NCI-H1048 (cell line): ENCODE results near the gene TIMM22.

Experiments
- DNase-seq: peaks from one replicate; lab custom pipeline; 2025; lab: John Stamatoyannopoulos, UW

The TIMM22 gene

GRCh38 chr17:1002771-1003555, 6.0 kb downstream of the TIMM22 start:
- DNase-seq = no peak

DNA sequence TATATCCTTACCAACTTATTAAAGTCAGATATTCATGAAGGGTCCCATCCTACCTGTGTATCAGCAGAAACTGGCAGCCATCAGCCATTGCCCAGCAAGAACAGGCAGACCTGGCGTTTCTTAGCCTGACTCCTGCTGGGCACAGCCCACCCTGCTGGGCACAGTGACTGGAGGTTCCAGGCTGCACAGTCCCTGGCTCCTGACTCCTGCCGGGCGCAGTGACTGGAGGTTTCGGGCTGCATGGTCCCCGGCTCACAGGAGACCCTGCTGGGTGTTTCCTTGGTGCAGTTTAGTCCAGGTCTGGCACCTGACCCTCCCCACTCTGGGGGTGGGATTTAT, 6.7 kb downstream of the TIMM22 start:
- no peak for DNase-seq

DNA sequence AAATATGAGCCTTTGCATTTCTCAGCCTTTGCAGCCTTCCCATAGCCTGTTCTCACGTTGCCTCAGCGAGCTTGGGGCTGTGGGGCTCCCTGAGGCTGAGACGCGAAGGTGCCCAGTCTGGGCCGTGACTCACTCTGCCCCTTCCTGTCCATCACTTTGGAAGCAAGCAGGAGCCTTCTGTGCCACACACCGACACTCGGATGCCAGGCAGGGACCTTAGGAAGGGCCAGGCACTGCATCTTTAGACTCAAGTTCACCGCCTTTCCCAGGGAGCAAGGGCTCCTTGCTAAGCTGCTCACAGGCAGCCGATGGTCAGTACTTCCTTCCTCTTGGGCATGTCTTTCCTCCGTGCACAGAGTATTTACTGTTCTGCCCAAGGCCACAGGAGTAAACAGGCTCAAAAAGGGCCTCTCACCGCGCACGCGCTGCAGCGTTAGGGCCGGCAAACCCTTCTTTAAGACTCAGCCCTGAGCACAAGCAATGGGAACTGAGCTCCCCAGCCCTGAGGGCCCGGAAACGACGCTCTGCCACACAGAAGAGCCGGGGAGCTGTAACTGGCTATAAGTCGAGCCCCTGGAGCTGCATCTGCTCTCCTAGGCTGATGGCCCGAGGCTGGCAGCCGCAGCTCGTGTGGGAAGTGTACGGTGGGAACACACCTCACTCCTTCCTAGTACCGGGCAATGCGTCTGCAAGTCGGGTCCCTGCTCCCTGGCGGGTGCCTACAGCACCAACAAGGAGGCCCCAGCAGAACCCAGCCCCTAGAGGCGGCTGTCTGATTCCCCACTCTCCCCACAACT, 7.2 kb downstream of the TIMM22 start:
- DNase-seq = no peak

GRCh38 chr17:1004769-1005295, 7.9 kb downstream of the TIMM22 start:
- DNase-seq = no peak

DNA sequence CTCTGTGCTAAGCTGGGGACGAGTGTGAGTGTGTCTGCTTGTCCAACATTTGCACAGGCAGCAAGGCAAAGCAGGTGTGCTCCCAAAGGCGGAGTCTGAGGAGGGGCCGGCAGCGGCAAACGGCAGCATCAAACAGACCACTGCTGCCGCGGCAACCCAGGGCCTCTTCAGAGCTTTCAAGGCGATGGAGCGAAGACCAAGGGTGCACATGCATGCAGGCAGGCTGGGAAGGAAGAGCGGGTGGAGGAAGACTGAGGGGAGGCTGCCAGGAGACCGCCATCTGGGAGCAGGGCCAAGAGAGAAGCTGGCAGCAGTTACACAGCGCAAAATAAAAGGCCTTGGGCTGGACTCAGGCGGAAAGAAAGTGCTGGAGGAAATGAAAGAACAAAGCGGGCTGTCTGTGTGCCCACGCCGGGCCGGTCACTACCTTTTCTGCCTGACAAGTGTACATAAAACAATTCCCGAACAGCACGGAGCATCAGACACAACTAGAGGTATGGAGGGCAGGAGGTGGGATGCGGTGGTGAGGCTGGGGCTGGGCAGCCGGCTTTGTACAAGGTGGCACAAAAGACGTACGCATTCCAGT, 8.5 kb downstream of the TIMM22 start:
- DNase-seq = no peak

GRCh38 chr17:1006054-1006453, 9.1 kb downstream of the TIMM22 start:
- no peak for DNase-seq

GRCh38 chr17:1007310-1008007, 10.5 kb downstream of the TIMM22 start:
- no peak for DNase-seq

DNA sequence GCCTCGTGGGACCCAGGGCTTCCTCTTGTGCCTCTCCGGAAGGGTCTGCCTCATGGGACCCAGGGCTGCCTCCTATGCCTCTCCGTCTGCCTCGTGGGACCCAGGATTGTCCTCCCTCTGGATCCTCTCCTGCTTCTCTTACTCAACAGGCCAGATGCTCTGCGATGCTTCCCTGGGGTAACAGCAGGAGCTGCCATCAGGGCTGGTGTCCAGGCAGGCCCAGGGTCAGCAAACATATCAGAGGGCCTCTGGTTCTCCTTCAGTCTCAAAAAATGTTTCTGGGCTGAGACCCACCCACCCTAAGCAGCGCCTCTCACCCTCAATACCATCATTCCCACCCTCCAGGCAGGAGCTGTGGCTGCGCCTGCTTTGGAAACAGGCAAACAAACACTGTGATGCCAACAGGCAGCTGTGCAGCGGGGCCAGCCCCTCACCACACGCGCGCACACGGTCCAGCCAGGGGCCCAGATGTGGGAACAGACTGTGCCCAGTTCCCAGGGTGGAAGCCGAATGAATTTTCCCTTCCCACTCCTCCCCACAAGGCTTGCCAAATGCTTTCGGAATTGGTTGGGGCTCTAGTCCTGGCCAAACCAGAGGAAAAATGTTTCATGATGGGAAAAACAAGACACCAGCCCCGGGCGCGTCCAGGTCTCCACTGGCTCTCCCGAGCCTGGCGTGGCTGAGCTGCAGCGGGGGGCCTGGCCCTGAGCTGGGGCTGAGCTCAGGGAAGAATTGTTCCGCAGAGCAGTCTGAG, 11.3 kb downstream of the TIMM22 start:
- no peak for DNase-seq

DNA sequence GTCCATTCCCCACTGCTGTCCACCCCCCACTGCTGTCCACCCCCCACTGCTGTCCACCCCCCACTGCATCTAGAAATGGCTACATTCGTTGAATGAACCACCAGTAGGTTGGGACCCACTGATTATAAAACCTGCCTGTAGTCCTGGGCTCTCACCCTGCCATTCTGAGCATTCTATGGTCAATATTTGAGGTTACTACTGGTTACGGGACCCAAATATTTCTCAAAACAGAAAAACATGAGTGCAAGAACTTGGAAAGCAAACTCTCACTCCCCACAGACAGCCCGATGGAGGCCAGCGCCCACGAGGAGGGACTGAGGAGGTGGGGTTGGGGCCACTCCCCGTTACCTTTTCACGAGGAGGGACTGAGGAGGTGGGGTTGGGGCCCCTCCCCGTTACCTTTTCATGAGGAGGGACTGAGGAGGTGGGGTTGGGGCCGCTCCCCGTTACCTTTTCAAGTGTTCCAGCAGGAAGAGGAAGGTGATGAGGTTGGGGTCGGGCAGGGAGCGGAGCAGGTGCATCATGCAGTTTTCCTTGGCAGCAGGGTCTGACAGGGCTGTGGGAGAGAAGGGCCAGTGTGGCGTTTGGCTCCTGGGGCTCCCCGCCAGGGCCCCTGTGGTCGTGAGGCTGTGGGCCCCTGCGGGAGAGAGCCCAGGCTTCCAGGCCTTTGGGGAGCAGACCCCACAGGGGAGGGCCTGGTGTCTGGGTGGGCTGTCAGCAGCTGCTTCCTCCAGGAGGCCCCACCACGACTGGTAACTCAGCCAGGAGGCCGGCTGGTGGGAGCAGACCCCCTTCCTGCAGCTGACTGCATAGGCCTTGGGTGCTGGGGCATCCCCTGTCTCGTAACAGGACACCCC, 12.5 kb downstream of the TIMM22 start:
- no peak for DNase-seq

DNA sequence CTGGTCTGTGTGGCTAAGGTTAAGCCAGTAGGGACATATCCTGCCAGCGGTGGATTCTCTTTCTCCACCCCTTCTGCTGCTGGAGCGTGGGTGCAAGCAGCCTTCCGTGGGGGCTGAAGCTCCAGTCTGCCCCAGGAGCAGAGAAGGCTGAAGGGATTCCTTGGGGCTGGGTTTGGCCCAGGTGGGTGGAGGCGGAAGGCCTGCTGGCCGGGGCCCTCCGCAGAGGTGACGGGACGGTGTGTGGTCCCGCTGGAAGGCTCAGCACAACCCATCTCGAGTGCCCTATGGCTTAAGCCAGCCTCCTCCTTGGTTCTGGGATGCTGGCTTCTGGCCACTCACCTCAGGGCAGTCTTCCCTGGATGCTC, 13.1 kb downstream of the TIMM22 start:
- DNase-seq = no peak

DNA sequence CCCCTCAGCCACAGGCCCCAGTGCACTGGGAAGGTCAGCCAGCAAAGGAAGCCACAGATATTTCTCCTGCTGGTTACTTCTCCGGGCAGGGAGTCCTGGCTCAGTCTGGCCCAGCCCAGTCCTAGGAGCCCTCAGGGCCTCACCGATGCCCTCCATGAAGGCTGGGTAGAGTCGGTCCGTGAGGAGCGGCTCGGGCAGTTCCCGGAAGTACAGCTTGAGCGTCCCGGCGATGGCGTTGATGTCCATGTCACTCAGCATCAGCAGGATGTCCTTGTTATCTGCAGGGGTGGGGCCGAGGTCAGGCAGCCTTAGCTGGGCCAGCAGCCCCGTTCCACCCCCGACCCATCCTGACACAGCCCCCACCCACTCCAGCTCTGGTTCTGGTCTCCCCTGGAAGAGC, 13.7 kb downstream of the TIMM22 start:
- DNase-seq = no peak

DNA sequence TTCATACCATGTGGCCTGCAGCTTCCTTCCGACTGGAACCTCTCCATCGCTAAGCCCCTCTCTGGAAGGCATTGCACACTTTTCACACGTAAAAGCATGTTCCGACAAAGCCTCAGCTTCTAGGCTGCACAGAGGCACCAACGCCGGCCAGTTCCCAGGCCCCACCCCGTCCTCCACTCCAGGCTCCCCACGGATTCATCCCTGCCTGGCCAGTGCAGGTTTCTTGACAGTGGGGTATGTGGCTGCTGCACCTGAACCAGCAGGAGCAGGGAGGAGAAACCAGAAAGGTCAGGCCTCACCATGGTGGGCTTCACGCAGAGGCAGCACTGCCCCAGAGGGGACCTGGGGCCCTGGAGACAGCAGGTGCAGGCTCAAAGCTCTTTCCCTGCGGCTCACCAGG, 14.2 kb downstream of the TIMM22 start:
- DNase-seq = no peak

DNA sequence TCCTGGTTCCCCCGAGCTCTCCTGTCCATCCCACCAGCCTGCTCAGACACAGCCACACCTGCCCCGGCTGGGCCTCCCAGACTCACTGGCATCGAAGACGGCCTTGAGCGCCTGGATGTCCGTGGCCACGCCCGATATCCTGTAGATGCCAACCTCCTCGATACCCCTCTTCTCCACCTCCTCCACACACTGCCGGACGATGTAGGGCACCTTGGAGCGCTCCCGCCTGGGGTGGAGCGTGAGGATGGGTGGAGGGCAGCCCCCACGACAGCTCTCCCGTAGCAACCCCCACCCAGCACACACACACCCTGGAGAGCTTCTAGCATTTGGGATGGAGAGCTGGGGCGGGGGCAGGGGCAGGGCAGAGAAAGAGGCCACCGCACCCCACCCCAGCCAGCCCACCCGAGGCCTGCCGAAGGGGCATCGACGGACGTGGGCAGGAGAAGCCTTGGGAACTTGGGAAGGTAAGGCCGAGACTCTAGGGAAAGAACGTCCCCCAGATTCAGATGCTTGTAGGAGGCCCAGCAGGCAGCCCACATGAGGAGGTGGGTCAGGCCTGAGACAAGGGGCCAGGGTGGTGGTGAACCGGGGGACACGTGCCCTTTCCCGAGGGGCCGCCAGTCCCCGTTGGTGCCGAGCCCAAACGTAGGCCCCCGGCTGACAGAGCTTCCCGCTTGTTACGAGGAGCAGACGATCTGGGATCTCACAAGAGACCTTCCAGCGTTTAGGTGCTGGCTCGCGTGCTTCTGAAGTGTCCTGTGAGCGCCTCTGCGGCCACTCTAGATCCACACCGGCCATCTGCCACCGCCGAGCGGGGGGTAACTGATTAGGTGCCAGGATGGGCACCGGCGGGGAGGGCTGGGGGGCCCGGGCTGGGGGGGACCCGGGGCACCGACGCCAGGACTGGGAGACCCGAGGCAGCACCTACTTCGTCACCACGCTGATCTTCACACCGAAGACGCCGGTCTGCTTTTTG, 15.1 kb downstream of the TIMM22 start:
- no peak for DNase-seq

DNA sequence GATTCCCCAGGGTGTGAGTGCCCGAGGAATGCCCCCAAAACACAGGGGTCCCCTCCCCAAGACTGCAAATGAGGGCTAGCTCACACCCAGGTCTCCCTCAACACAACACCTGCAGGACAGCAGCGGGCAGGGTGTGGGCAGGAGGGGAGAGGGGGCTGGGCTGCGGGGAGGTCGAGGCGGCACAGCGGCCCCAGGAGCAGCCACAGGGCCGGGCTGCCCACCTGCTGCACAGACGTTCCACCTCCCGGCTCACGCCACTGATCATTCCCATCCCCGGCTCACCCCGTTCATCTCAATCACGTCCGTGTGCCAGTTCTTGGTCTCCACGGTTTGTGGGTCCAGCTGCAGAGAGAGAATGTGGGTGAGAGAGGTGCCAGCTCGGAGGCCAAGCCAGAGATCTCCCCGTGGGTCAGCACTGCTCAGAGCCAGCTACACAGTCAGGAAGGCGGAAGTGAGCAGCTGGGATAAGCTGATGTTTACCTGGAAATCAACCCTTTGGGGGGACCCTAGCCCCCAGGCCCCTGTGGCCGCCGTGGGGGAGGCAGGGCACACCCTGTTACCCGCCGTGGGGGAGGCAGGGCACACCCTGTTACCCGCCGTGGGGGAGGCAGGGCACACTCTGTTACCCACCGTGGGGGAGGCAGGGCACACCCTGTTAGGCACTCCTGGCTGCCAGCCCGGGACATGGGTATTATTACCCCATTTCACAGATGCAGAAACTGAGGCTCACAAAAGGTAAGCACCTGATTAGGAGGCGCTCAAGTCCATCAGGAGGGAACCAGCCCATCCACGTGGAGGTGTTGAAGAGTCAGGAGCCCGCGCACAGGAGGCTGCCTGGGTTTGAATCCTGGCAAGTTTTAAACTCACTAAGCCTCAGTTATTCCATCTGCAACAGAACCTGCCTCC, 16.1 kb downstream of the TIMM22 start:
- DNase-seq = no peak

DNA sequence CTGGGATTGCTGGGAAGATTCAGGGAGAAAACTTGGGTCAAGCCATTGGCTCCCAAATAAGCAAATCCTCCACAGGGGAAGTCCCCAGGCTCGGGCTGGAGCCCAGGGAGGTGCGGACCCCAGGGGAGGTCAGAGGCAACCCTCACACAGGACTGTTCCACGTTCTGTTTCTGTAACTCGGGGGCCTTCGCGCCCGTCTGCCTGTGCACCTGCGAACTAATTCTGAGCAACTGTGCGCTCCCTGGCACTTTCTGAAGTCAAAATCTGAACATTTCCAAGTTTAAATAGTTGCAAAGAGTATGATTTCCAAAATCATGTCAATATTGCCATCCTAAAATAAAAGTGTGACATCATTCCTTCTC, 16.8 kb downstream of the TIMM22 start:
- DNase-seq = no peak

DNA sequence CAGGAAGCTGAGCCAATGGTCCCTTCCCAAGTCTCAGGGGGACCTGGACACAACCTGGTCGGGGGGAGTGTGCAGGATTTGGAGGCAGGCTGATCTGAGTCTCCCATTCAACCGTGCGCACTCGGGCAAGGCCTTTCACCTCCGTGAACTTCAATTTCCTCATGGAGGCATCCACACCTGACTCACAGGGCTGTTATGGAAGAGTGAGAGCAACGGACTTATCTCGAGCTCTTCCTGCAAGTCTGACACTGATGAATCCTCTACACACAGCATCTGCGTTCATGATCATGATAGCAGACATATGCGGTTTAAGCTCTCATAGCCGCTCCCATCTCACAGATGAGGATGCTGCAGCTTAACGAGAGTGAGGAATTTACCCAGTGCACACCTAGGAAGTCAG, 21.6 kb downstream of the TIMM22 start:
- no peak for DNase-seq

GRCh38 chr17:1019451-1019850, 22.5 kb downstream of the TIMM22 start:
- no peak for DNase-seq

DNA sequence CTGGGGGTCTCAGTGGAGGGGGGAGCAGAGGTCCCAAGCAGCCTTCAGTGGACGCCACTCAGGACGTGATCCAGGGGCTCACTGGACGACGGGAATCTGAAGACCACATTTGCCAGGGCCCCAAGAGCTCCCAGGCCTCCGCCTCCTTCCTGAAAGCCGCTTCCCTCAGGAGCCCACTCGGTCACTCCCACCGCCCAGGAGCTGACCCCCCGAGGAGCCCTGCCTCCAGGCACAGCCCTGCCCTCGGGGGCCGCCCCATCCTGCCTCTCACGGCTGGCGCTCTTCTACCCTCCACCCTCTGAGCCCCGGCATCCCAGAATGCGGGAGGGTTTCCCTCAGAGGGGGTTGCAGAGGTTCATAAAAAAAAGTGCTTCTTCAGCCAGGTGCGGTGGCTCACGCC, 24.2 kb downstream of the TIMM22 start:
- DNase-seq = no peak
